ENCODE data around the gene COG8. TPM values are rescaled to one million over a fixed set of nuclear protein-coding genes. Genes with fewer than 3 reads are reported as not detected.

COG8 gene
- total RNA-seq, 1 donor from 2014 or later, result 42.9 TPM

GRCh38 chr16:69322343-69322742, 17.0 kb downstream of the COG8 start:
- no peak overlapping the region for H3K4me3 Mint-ChIP-seq (ENCODE audit: low read depth)
- DNase-seq (ENCODE audit: low spot score), result no peak
- H3K27ac Mint-ChIP-seq, result no peak overlapping the region
- H3K27me3 Mint-ChIP-seq (ENCODE audit: low read depth), result no peaks in the 10 kb centered on the region
- H3K4me1 Mint-ChIP-seq (ENCODE audit: low read depth), result peaks cover 8% of the 10 kb centered on the region
- intact Hi-C loops (cut with micrococcal nuclease), result no loop called here
- no peaks in the 10 kb centered on the region for H3K9me3 Mint-ChIP-seq
- H3K36me3 Mint-ChIP-seq (ENCODE audit: low read depth), result peaks cover 80% of the 10 kb centered on the region

GRCh38 chr16:69321080-69321479, 18.3 kb downstream of the COG8 start:
- Mint-ChIP-seq H3K9me3 (no peaks in the 10 kb centered on the region), H3K27ac (no peak overlapping the region), H3K4me1 (ENCODE audit: low read depth) (peaks cover 2% of the 10 kb centered on the region), H3K27me3 (ENCODE audit: low read depth) (no peaks in the 10 kb centered on the region), H3K36me3 (ENCODE audit: low read depth) (peaks cover 79% of the 10 kb centered on the region), H3K4me3 (ENCODE audit: low read depth) (no peak overlapping the region)
- DNase-seq (ENCODE audit: low spot score), result no peak
- intact Hi-C loops (cut with micrococcal nuclease), result no loop called here

GRCh38 chr16:69320740-69321073, 18.7 kb downstream of the COG8 start:
- no peak overlapping the region for H3K27ac Mint-ChIP-seq
- H3K9me3 Mint-ChIP-seq, result no peaks in the 10 kb centered on the region
- H3K27me3 Mint-ChIP-seq (ENCODE audit: low read depth), result no peaks in the 10 kb centered on the region
- no peak overlapping the region for H3K4me3 Mint-ChIP-seq (ENCODE audit: low read depth)
- intact Hi-C loops (cut with micrococcal nuclease), result no loop called here
- no peak for DNase-seq (ENCODE audit: low spot score)
- H3K4me1 Mint-ChIP-seq (ENCODE audit: low read depth), result no peaks in the 10 kb centered on the region
- peaks cover 79% of the 10 kb centered on the region for H3K36me3 Mint-ChIP-seq (ENCODE audit: low read depth)

GRCh38 chr16:69319826-69320739, 19.3 kb downstream of the COG8 start:
- peaks cover 81% of the 10 kb centered on the region for H3K36me3 Mint-ChIP-seq (ENCODE audit: low read depth)
- H3K4me1 Mint-ChIP-seq (ENCODE audit: low read depth), result no peaks in the 10 kb centered on the region
- H3K27me3 Mint-ChIP-seq (ENCODE audit: low read depth), result no peaks in the 10 kb centered on the region
- H3K27ac Mint-ChIP-seq, result no peak overlapping the region
- intact Hi-C loops (cut with micrococcal nuclease), result no loop called here
- H3K9me3 Mint-ChIP-seq, result no peaks in the 10 kb centered on the region
- no peak for DNase-seq (ENCODE audit: low spot score)
- H3K4me3 Mint-ChIP-seq (ENCODE audit: low read depth), result no peak overlapping the region

GRCh38 chr16:69319381-69319780, 20.0 kb downstream of the COG8 start:
- peaks cover 80% of the 10 kb centered on the region for H3K36me3 Mint-ChIP-seq (ENCODE audit: low read depth)
- no peaks in the 10 kb centered on the region for H3K9me3 Mint-ChIP-seq
- H3K27ac Mint-ChIP-seq, result no peak overlapping the region
- DNase-seq (ENCODE audit: low spot score), result no peak
- intact Hi-C loops (cut with micrococcal nuclease), result no loop called here
- no peak overlapping the region for H3K4me3 Mint-ChIP-seq (ENCODE audit: low read depth)
- H3K4me1 Mint-ChIP-seq (ENCODE audit: low read depth), result no peaks in the 10 kb centered on the region
- no peaks in the 10 kb centered on the region for H3K27me3 Mint-ChIP-seq (ENCODE audit: low read depth)

DNA sequence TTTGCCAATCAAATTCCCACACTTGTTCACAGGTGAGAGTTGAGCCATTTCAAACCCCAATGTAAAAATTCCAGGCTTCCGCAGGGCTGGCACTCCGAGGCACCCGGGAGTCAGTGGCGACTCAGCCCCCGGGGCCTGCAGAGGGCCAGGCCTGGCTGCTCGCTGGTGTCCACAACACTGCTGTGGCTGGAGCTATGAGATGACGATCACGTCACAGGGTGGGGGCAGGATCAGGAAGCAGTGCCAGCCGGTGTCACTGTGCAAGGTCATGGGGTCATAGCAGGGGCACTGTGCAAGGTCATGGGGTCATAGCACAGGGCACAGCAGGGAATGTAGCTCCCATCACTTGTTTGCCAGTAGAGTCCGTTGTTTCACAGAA, 20.5 kb downstream of the COG8 start:
- Mint-ChIP-seq H3K27ac (no peak overlapping the region), H3K4me3 (ENCODE audit: low read depth) (no peak overlapping the region), H3K4me1 (ENCODE audit: low read depth) (no peaks in the 10 kb centered on the region), H3K27me3 (ENCODE audit: low read depth) (no peaks in the 10 kb centered on the region), H3K9me3 (no peaks in the 10 kb centered on the region), H3K36me3 (ENCODE audit: low read depth) (peaks cover 79% of the 10 kb centered on the region)
- no peak for DNase-seq (ENCODE audit: low spot score)
- intact Hi-C loops (cut with micrococcal nuclease), result no loop called here

DNA sequence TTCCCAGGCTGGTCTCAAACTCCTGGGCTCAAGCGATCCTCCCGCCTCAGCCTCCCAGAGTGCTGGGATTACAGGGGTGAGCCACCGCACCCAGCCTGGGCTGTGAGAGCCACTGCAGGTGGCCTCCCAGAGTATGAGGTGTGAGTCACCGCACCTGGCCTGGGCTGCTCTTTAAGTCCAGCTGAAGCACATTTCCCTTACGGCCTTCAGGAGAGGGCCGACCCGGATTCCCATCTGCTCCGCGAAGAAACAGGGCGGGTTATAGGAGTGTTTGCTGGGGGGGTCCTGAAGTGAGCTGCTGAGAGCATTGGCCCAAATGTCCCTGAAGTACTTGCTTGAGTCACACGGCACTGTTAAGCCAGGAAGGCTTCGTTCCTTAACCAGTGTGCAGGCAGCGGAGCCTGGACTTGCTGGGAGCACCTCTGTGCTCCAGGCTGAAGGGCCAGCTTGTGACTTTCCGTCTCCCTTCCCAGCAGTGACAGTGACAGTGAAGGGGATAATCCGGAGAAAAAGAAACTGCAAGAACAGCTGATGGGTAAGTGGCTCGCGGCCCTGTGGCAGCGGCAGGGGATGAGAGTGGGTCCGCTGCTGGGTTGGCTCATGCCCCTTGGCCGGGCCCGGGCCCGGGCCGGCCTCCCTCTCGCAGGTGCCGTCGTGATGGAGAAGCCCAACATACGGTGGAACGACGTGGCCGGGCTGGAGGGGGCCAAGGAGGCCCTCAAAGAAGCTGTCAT, 21.0 kb downstream of the COG8 start:
- Mint-ChIP-seq H3K27me3 (ENCODE audit: low read depth) (no peaks in the 10 kb centered on the region), H3K9me3 (no peaks in the 10 kb centered on the region), H3K27ac (no peak overlapping the region), H3K36me3 (ENCODE audit: low read depth) (peaks cover 79% of the 10 kb centered on the region), H3K4me3 (ENCODE audit: low read depth) (no peak overlapping the region), H3K4me1 (ENCODE audit: low read depth) (peaks cover 4% of the 10 kb centered on the region)
- DNase-seq (ENCODE audit: low spot score), result no peak
- intact Hi-C loops (cut with micrococcal nuclease), result no loop called here

GRCh38 chr16:69316595-69317034, 22.7 kb downstream of the COG8 start:
- no peaks in the 10 kb centered on the region for H3K27me3 Mint-ChIP-seq (ENCODE audit: low read depth)
- intact Hi-C loops (cut with micrococcal nuclease), result no loop called here
- peaks cover 71% of the 10 kb centered on the region for H3K36me3 Mint-ChIP-seq (ENCODE audit: low read depth)
- peaks cover 13% of the 10 kb centered on the region for H3K4me1 Mint-ChIP-seq (ENCODE audit: low read depth)
- no peaks in the 10 kb centered on the region for H3K9me3 Mint-ChIP-seq
- DNase-seq (ENCODE audit: low spot score), result no peak
- H3K27ac Mint-ChIP-seq, result no peak overlapping the region
- H3K4me3 Mint-ChIP-seq (ENCODE audit: low read depth), result no peak overlapping the region

GRCh38 chr16:69315486-69316311, 23.7 kb downstream of the COG8 start:
- Mint-ChIP-seq H3K9me3 (no peaks in the 10 kb centered on the region), H3K27ac (no peak overlapping the region), H3K27me3 (ENCODE audit: low read depth) (no peaks in the 10 kb centered on the region), H3K4me1 (ENCODE audit: low read depth) (peaks cover 15% of the 10 kb centered on the region), H3K36me3 (ENCODE audit: low read depth) (peaks cover 63% of the 10 kb centered on the region), H3K4me3 (ENCODE audit: low read depth) (no peak overlapping the region)
- DNase-seq (ENCODE audit: low spot score), result no peak
- intact Hi-C loops (cut with micrococcal nuclease), result no loop called here

- H3K4me3 Mint-ChIP-seq (ENCODE audit: low read depth), result no peak overlapping the region
- no peak overlapping the region for H3K27ac Mint-ChIP-seq
- peaks cover 61% of the 10 kb centered on the region for H3K36me3 Mint-ChIP-seq (ENCODE audit: low read depth)
- H3K27me3 Mint-ChIP-seq (ENCODE audit: low read depth), result no peaks in the 10 kb centered on the region
- intact Hi-C loops (cut with micrococcal nuclease), result no loop called here
- H3K4me1 Mint-ChIP-seq (ENCODE audit: low read depth), result peaks cover 17% of the 10 kb centered on the region
- no peak for DNase-seq (ENCODE audit: low spot score)
- no peaks in the 10 kb centered on the region for H3K9me3 Mint-ChIP-seq
Measured at GRCh38 chr16:69314534-69314933, 24.8 kb downstream of the COG8 start.

DNA sequence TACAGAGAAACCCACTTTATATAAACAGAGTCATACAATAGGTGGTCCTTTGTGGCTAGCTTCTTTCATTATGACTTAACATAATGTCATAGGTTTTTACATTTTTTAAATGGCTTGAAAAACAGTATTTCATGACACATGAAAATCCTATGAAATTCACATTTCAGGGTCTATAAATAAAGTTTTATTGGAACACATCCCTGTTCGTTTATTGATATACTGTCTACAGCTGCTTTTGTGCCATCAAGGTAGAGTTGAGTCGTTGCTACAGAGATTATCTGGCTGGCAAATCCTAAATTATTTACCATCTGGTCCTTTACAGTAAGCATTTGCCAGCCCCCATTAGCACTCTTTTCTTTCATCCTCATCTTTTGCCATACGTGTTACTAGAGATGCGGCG, 25.9 kb downstream of the COG8 start:
- no peaks in the 10 kb centered on the region for H3K9me3 Mint-ChIP-seq
- no peaks in the 10 kb centered on the region for H3K27me3 Mint-ChIP-seq (ENCODE audit: low read depth)
- intact Hi-C loops (cut with micrococcal nuclease), result no loop called here
- peaks cover 52% of the 10 kb centered on the region for H3K36me3 Mint-ChIP-seq (ENCODE audit: low read depth)
- peak overlapping the region; percentile 45 for H3K27ac Mint-ChIP-seq
- peaks cover 17% of the 10 kb centered on the region for H3K4me1 Mint-ChIP-seq (ENCODE audit: low read depth)
- no peak for DNase-seq (ENCODE audit: low spot score)
- H3K4me3 Mint-ChIP-seq (ENCODE audit: low read depth), result peak overlapping the region; percentile 61

GRCh38 chr16:69311533-69312387, 27.6 kb downstream of the COG8 start:
- intact Hi-C loops (cut with micrococcal nuclease), result loop anchor here (1.0 kb wide), 2 partner anchors 19 to 28 kb away; partner anchors contain the start of genes COG8, NIP7 and PDF
- Mint-ChIP-seq H3K36me3 (ENCODE audit: low read depth) (peaks cover 46% of the 10 kb centered on the region), H3K4me3 (ENCODE audit: low read depth) (peak overlapping the region; percentile 100), H3K27ac (peak overlapping the region; percentile 98), H3K9me3 (no peaks in the 10 kb centered on the region), H3K4me1 (ENCODE audit: low read depth) (peaks cover 17% of the 10 kb centered on the region), H3K27me3 (ENCODE audit: low read depth) (no peaks in the 10 kb centered on the region)
- no peak for DNase-seq (ENCODE audit: low spot score)
